GM18511 (cell line): Measurements from ENCODE around the gene PDSS2.

Experiments
- ATAC-seq: cut with Tn5 transposase; IDR thresholded peaks from one replicate; pipeline ENCODE4 v1.9.1; 2021; ENCODE audit warnings: mild to moderate bottlenecking, moderate library complexity; ENCODE audit not compliant: unreplicated experiment

Gene PDSS2, protein sequence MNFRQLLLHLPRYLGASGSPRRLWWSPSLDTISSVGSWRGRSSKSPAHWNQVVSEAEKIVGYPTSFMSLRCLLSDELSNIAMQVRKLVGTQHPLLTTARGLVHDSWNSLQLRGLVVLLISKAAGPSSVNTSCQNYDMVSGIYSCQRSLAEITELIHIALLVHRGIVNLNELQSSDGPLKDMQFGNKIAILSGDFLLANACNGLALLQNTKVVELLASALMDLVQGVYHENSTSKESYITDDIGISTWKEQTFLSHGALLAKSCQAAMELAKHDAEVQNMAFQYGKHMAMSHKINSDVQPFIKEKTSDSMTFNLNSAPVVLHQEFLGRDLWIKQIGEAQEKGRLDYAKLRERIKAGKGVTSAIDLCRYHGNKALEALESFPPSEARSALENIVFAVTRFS

DNA sequence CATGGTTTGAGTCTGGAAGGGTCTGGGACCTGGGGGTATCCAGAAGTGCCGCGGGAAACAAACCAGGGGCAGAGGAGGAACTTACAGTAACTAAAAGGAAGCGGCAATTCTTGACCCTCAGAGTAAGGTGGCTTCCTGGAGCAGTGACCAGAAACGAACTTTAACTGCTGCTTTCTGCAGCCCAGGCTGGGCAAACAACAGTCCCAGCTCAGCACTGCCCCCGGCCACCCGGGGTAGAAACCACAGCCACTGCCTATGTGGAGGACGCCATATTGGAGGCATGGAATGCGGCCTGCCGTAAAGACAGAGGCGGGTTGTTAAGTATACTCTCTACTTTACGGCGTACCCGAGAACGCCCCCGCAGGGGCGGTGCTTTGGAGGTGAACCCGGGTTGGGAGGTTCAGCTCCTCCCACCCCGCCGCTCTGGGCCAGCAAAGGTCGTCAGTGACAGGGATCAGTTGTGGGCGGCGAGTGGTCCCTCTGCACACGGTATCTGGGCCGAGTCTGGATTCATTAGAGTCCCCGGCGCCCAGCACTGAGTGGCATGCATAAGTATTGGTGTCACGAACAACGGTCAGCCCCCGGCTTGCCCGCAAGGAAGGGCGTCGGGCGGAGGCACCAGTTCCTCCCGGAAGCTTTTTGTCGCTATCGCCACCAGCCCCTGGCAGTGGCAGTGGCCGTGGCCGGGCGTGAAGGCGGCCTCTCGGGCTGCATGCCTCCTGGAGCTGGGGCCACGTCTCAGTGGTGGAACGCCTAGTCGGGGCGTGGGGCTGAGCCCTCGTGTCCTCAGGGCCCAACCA is at the start of gene PDSS2:
PDSS2 (minus strand) TSS at position 282 of the 800 bp plus-strand sequence; CDS start at position 3, 279 bp downstream.
- peak; percentile 94 for ATAC-seq

- ATAC-seq: no peak
Measured at GRCh38 chr6:107506145-107506544, 46.8 kb upstream of the PDSS2 start.

GRCh38 chr6:107504270-107505026 is 45.1 kb upstream of the PDSS2 start:
- no peak for ATAC-seq

DNA sequence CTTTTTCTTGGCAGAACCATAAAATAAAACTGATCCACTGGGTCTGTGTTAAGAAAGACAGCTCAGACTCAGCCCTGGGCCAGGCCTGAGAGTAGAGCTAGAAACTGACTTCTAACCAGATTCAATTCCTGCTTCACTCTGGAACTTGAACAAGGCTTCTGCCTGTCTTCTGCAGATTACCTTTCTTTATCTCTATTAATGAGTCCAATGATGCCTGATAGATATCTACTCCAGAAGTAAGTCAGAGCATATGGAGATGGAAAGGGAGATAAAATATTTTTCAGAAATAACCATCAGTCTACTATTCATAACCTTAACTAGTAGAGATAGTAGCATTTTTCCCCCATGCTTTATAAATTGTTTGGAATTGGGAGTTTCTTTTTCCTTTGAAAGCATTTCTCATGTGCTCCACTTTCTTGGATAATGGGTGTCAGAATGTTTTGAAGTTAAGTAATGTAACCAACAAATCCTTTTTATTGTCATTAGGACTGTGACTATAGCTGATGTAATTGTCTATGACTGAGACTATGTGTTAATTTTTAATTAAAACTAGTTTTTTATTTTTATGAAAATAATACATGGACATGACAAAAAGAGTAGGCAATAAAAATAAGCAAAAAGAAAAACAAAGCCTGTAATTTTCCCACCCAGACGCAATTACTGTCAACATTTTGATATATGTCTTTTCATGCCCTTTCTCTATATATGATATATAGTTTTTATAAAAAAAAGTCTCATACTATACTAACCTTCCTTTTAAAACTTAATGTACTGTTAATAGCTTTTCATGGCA is 37.7 kb upstream of the PDSS2 start:
- ATAC-seq: no peak

DNA sequence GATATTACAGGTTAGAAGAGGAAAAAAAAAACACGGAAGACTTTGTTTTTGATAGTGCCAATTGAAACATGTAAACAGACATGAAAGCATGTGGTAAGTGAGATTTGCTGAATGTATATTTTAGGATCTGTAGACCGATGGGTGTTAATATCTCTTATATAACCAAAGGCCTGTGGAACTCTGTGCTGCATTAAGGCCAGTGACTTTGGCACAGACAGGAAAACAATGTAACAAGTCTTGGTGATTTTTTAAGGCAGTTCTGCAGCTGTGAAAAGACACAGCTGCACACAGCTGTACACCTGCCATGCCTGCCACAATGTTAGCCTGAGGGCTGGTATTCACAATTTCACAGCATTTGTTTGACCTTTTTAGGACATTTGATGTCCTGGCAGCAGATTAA is 36.6 kb upstream of the PDSS2 start:
- no peak for ATAC-seq

- ATAC-seq: no peak
Measured at GRCh38 chr6:107495196-107495643, 35.9 kb upstream of the PDSS2 start.

DNA sequence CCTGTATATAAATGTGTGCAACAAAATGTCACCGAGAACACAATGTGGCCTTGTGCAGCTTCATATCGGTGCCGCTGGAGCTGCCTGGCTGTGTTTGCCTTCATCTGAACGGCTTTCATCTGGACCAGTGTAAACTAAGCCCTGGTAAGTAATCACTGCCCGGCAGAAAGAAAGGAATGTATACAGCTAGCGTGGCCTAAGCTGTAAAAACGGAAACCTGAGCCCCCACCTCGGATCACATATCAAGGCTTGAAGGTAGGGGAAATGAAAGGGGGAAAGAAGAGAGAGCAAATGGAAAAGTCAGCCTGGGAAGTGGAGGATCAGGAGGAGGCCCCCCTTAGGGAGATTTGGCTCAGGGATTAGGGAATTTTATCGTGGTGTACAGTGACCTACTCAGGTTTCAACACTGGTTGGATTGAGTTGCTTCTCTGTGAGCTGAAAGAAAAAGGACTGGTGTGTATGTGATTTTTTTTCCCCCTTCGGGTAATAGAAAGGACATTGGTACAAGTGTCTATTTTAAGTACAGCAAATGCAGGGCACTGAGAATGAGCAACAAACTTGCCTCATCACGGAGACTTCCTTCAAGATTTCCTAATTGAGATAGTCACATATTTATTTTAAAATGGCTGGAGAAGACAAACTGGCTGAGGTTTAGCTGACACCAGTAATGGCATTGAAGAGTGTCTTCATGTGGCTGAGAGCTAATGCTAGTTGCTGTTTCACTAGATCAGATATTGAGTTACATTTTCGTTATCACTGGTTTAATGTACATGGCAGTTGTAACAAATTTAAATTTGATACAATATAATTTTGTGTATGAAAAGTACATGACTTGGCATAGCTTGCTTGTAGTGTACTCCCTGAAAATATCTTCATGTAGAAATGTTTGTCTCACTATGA is 34.0 kb upstream of the PDSS2 start:
- ATAC-seq: no peak

DNA sequence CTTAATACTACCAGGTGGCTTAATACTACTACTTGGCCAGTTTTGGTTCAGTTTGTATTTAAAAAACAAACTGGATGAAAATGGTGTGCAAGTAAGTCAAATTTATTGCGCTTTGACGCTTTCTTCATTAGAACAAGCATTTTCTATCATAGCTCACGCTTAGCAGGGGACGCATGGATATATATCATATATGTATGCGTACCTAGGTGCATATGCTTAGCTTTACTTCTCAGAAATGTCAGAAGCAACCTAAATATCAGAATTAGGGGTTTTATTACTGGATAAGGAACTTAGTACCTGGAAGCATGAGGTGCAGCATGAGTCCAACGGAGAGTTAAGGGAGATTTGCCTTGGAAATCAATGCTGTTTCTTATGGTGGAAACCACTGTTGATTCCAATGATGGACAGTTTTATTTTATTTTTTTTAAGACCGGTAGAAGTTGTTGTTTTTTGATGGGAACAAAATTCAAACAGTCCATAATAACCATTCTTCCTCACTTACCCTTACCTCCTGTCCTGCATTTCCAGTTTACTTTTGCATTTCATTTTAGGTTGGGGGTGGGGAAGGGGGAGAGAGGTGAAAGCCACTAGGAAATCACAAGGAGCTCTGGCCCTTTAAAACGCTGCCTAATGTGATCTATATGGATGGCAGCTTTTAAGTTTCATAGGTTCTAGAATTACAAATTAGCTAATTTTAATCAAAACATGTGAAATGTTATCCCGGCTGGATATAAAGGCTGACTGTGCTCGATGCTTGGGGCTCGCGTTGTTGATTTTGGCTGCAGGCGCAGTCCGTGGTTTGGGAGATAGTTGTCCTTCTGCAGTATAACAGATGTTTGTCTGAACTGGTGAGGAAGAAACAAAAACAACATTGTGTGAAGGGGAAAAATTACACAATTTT is 32.6 kb upstream of the PDSS2 start:
- no peak for ATAC-seq

GRCh38 chr6:107491138-107491609 is 31.8 kb upstream of the PDSS2 start:
- ATAC-seq: no peak

DNA sequence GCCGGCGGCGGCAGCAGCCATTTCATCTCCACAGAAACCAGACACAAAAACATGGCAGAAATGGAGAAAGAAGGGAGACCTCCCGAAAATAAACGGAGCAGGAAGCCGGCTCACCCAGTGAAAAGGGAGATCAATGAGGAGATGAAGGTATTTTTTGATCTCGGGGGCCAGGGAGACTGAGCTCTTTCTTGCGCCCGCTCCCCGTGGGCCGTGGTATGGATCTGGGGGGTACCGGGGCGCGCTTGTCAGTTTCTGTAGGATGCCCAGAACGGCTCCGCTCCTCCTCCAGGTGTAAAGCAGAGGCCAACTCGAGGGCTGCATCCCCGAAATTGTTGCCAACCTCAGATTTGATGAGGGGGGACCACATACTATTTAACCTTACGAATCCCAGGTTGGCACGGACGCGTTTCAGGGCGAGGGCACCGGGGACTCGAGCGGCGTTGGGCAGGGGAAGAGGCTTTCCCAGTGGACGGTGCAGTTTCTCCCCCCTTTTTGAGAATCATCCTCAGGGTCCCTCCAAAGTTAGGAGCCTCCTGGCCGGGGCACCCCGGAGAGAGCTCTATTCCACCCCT is 31.3 kb upstream of the PDSS2 start:
- no peak for ATAC-seq

- peak; percentile 57 for ATAC-seq
Measured at GRCh38 chr6:107489636-107490565, 30.5 kb upstream of the PDSS2 start, which contains the start of gene SOBP. Gene SOBP (plus strand): TSS chr6:107490117. CDS start chr6:107490617, 500 bp downstream.

- ATAC-seq: peak; percentile 20
Measured at GRCh38 chr6:107488875-107489635, 29.7 kb upstream of the PDSS2 start.

DNA sequence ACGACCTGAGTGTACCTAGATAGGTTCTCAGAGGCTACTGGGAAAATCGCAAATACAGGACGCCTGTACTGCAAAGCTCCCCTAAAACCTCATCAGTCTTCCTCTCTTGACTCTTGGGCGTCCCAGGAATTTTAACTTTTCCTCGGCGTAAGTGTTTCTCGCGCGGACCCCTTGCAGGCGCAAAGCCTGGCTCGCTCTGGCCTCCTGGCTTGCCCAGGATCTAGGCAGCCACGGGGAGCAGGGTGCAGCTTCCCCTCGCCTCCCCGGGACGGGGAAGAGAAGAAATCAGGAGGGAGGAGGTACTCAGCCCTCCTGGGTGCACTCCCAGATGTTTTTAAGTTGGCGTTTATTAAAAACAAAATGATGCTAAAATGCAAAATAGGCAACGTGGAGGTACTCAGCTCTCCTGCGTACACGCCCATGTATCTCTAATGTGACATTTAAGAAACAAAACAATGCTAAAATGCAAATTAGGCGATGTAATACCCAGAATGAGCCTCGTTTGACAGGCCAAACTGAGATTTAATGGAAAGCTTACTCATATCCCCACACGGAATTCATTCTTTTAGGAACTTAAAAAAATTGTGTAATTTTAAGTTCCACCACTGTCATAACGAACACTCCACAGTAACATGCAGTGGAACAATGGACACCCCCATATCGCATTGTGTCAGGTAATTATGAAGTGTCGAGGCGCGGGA is 29.0 kb upstream of the PDSS2 start:
- no peak for ATAC-seq

DNA sequence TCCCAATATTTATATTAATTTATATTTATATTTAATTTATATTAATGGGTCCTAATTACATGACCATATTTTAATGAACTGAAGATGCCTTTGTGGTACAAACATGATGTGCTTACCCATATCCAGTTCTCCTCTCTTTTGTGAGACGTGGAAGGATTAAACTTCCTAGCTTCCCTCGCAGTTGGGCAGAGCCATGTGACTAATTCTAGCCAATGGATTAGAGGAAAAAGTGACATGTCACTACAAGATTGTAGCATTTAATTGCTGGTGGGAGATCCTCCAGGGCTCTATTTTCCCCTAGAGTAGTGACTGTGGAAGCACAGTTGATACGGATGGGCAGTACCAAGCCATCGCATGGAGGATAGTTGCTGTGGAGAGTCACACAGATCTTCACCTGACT is 25.8 kb upstream of the PDSS2 start:
- no peak for ATAC-seq

GRCh38 chr6:107479089-107479690 is 19.8 kb upstream of the PDSS2 start:
- no peak for ATAC-seq
